Subcutaneous adipose tissue (tissue), 4 donors: ENCODE measurements around the gene RHEX. TPM values are rescaled to one million over a fixed set of nuclear protein-coding genes. Genes with fewer than 3 reads are reported as not detected.

Experiments
- CTCF ChIP-seq: fragments of 450-650 bp; IDR thresholded peaks from one replicate; pipeline ENCODE4 v1.5.1; 2016; ENCODE audit warnings: low read depth, mild to moderate bottlenecking, control low read depth, antibody characterized with exemption, moderate library complexity
- total RNA-seq, 4 donors: library from RNA; depleted of rRNA; stranded (reverse); fragments of >200 nt; gene quantifications; one replicate each; pipeline ENCODE4 v1.1.0, GENCODE V29; 2016

Gene RHEX
- total RNA-seq, 4 donors from 2014 or later = 5.1 to 9.9 (median 5.7) TPM; not detected in 1

- TF ChIP-seq CTCF = no peak
Observed at GRCh38 chr1:206068314-206068713, 15.3 kb downstream of the RHEX start.

- no peak for TF ChIP-seq CTCF
Observed at GRCh38 chr1:206070627-206071304, 17.8 kb downstream of the RHEX start.

- no peak for TF ChIP-seq CTCF
Observed at GRCh38 chr1:206074839-206075238, 21.9 kb downstream of the RHEX start.

GRCh38 chr1:206075786-206076755 is 23.1 kb downstream of the RHEX start:
- TF ChIP-seq CTCF = no peak

- no peak for TF ChIP-seq CTCF
Observed at GRCh38 chr1:206079135-206079534, 26.2 kb downstream of the RHEX start.

- TF ChIP-seq CTCF = no peak
Observed at GRCh38 chr1:206080026-206080820, 27.2 kb downstream of the RHEX start.

GRCh38 chr1:206081856-206082255 is 28.9 kb downstream of the RHEX start:
- no peak for TF ChIP-seq CTCF
